ENCODE data around the gene GNAT1.
"Not testable (repeated sequence)": the region's sequence is repeated elsewhere in the genome, so short reads cannot be mapped to it uniquely, and the experiment has no call there.

Gene GNAT1

GRCh38 chr3:50217681-50218080, 26.3 kb downstream of the GNAT1 start:
- in situ Hi-C loops (cut with MboI; ENCODE audit: low sequenced_read_pairs): no loop called here

GRCh38 chr3:50218448-50218847, 27.0 kb downstream of the GNAT1 start:
- in situ Hi-C loops (cut with MboI; ENCODE audit: low sequenced_read_pairs): no loop called here

- in situ Hi-C loops (cut with MboI; ENCODE audit: low sequenced_read_pairs): no loop called here
These were observed 27.9 kb downstream of the GNAT1 start for GRCh38 chr3:50219285-50219684.

GRCh38 chr3:50220109-50220508, 28.7 kb downstream of the GNAT1 start:
- in situ Hi-C loops (cut with MboI; ENCODE audit: low sequenced_read_pairs): no loop called here

GRCh38 chr3:50221051-50221410, 29.6 kb downstream of the GNAT1 start:
- in situ Hi-C loops (cut with MboI; ENCODE audit: low sequenced_read_pairs): no loop called here

- in situ Hi-C loops (cut with MboI; ENCODE audit: low sequenced_read_pairs): no loop called here
These were observed 30.2 kb downstream of the GNAT1 start for GRCh38 chr3:50221411-50222168.

- in situ Hi-C loops (cut with MboI; ENCODE audit: low sequenced_read_pairs): no loop called here
These were observed 30.7 kb downstream of the GNAT1 start for GRCh38 chr3:50222169-50222528.

GRCh38 chr3:50224639-50225038, 33.2 kb downstream of the GNAT1 start:
- in situ Hi-C loops (cut with MboI; ENCODE audit: low sequenced_read_pairs): no loop called here

- in situ Hi-C loops (cut with MboI; ENCODE audit: low sequenced_read_pairs): no loop called here
These were observed 35.5 kb downstream of the GNAT1 start for GRCh38 chr3:50226888-50227389.

- in situ Hi-C loops (cut with MboI; ENCODE audit: low sequenced_read_pairs): no loop called here
These were observed 36.2 kb downstream of the GNAT1 start for GRCh38 chr3:50227390-50228183.

GRCh38 chr3:50228184-50228763, 36.9 kb downstream of the GNAT1 start:
- in situ Hi-C loops (cut with MboI; ENCODE audit: low sequenced_read_pairs): not testable (repeated sequence)

GRCh38 chr3:50229490-50229889, 38.1 kb downstream of the GNAT1 start:
- in situ Hi-C loops (cut with MboI; ENCODE audit: low sequenced_read_pairs): no loop called here

GRCh38 chr3:50230104-50230793, 38.8 kb downstream of the GNAT1 start:
- in situ Hi-C loops (cut with MboI; ENCODE audit: low sequenced_read_pairs): no loop called here

GRCh38 chr3:50230794-50231125, 39.4 kb downstream of the GNAT1 start:
- in situ Hi-C loops (cut with MboI; ENCODE audit: low sequenced_read_pairs): no loop called here

- in situ Hi-C loops (cut with MboI; ENCODE audit: low sequenced_read_pairs): no loop called here
These were observed 40.2 kb downstream of the GNAT1 start for GRCh38 chr3:50231581-50231980.

GRCh38 chr3:50232303-50232702, 40.9 kb downstream of the GNAT1 start:
- in situ Hi-C loops (cut with MboI; ENCODE audit: low sequenced_read_pairs): no loop called here

GRCh38 chr3:50233176-50233575, 41.8 kb downstream of the GNAT1 start:
- in situ Hi-C loops (cut with MboI; ENCODE audit: low sequenced_read_pairs): no loop called here

- in situ Hi-C loops (cut with MboI; ENCODE audit: low sequenced_read_pairs): no loop called here
These were observed 44.5 kb downstream of the GNAT1 start, which contains the start of gene GNAI2 for GRCh38 chr3:50235716-50236483. TSS of gene GNAI2 (plus strand) at chr3:50236204. CDS start at chr3:50236336, 132 bp downstream.

- in situ Hi-C loops (cut with MboI; ENCODE audit: low sequenced_read_pairs): no loop called here
These were observed 45.2 kb downstream of the GNAT1 start for GRCh38 chr3:50236484-50237132.

GRCh38 chr3:50237133-50237651, 45.8 kb downstream of the GNAT1 start:
- in situ Hi-C loops (cut with MboI; ENCODE audit: low sequenced_read_pairs): no loop called here
